H9 (cell line): ENCODE results near the gene LPAR3. TPM values are rescaled to one million over a fixed set of nuclear protein-coding genes. Genes with fewer than 3 reads are reported as not detected.

Experiments
- DNase-seq: peaks from one replicate; pipeline ENCODE4 v3.0.0-alpha.2; 2017
- H2AFZ ChIP-seq: one replicate; pipeline ENCODE4 v1.6.1; 2013; ENCODE audit warnings: mild to moderate bottlenecking, low read length, control low read depth, moderate library complexity
- H2AK5ac ChIP-seq: 2 replicates; pipeline ENCODE4 v1.6.1; 2013; ENCODE audit warnings: low read length, control low read depth, mixed read lengths; ENCODE audit not compliant: insufficient read length
- H2BK120ac ChIP-seq: one replicate; pipeline ENCODE4 v1.6.1; 2013; ENCODE audit warnings: low read depth, mild to moderate bottlenecking, low read length, control low read depth, inconsistent platforms; ENCODE audit not compliant: poor library complexity, severe bottlenecking
- H2BK12ac ChIP-seq: 2 replicates; pipeline ENCODE4 v1.6.1; 2013; ENCODE audit warnings: low read length, control low read depth, mixed read lengths, low read depth; ENCODE audit not compliant: insufficient read length
- H2BK15ac ChIP-seq: 2 replicates; pipeline ENCODE4 v1.6.1; 2013; ENCODE audit warnings: low read depth, low read length, control low read depth
- H2BK20ac ChIP-seq: one replicate; pipeline ENCODE4 v1.6.1; 2013; ENCODE audit warnings: low read depth, mild to moderate bottlenecking, low read length, control low read depth, inconsistent platforms; ENCODE audit not compliant: poor library complexity, severe bottlenecking
- H2BK5ac ChIP-seq: 2 replicates; pipeline ENCODE4 v1.6.1; 2013; ENCODE audit warnings: low read length, control low read depth, mixed read lengths; ENCODE audit not compliant: insufficient read length
- H3K14ac ChIP-seq: 2 replicates; pipeline ENCODE4 v1.6.1; 2013; ENCODE audit warnings: low read length, control low read depth; ENCODE audit not compliant: insufficient read depth
- H3K18ac ChIP-seq: 2 replicates; pipeline ENCODE4 v1.6.1; 2013; ENCODE audit warnings: low read depth, mild to moderate bottlenecking, mixed read lengths, low read length, control low read depth; ENCODE audit not compliant: insufficient read length
- H3K23ac ChIP-seq: 2 replicates; pipeline ENCODE4 v1.6.1; 2013; ENCODE audit warnings: low read length, control low read depth, mixed read lengths, low read depth; ENCODE audit not compliant: insufficient read length
- H3K23me2 ChIP-seq: 2 replicates; pipeline ENCODE4 v1.6.1; 2013; ENCODE audit warnings: low read depth, mild to moderate bottlenecking, mixed read lengths, low read length, control low read depth; ENCODE audit not compliant: insufficient read length, poor library complexity, severe bottlenecking
- H3K27ac ChIP-seq: 2 replicates; pipeline ENCODE4 v1.5.1; 2013; ENCODE audit warnings: low read length, control low read depth, mixed read lengths, low read depth; ENCODE audit not compliant: insufficient read length
- H3K27me3 ChIP-seq: 2 replicates; pipeline ENCODE4 v1.6.1; 2013; ENCODE audit warnings: low read length, control low read depth, inconsistent platforms; ENCODE audit not compliant: insufficient read depth
- H3K4ac ChIP-seq: 2 replicates; pipeline ENCODE4 v1.6.1; 2013; ENCODE audit warnings: low read depth, mild to moderate bottlenecking, control low read depth, inconsistent platforms, low read length, moderate library complexity
- H3K4me1 ChIP-seq: 2 replicates; pipeline ENCODE4 v1.6.1; 2013; ENCODE audit warnings: low read length, control low read depth, inconsistent platforms; ENCODE audit not compliant: insufficient read depth
- H3K4me2 ChIP-seq: 2 replicates; pipeline ENCODE4 v1.6.1; 2013; ENCODE audit warnings: low read length, control low read depth, mixed read lengths; ENCODE audit not compliant: insufficient read length, insufficient read depth
- H3K56ac ChIP-seq: 2 replicates; pipeline ENCODE4 v1.6.1; 2013; ENCODE audit warnings: low read depth, mild to moderate bottlenecking, mixed read lengths, low read length, control low read depth; ENCODE audit not compliant: insufficient read length
- H3K79me1 ChIP-seq: 2 replicates; pipeline ENCODE4 v1.6.1; 2013; ENCODE audit warnings: low read depth, mild to moderate bottlenecking, moderate library complexity, low read length, control low read depth, inconsistent platforms; ENCODE audit not compliant: insufficient read depth, poor library complexity, severe bottlenecking
- H3K79me2 ChIP-seq: 2 replicates; pipeline ENCODE4 v1.6.1; 2013; ENCODE audit warnings: low read length, control low read depth, inconsistent platforms; ENCODE audit not compliant: insufficient read depth
- H3K9ac ChIP-seq: 2 replicates; pipeline ENCODE4 v1.6.1; 2013; ENCODE audit warnings: low read length, control low read depth, mixed read lengths; ENCODE audit not compliant: insufficient read length; ENCODE audit errors: extremely low read depth
- H3K9me3 ChIP-seq: one replicate; pipeline ENCODE4 v1.6.1; 2013; ENCODE audit warnings: low read depth, low read length, inconsistent platforms; ENCODE audit not compliant: control insufficient read depth
- H3T11ph ChIP-seq: one replicate; pipeline ENCODE4 v1.6.1; 2013; ENCODE audit warnings: mild to moderate bottlenecking, low read length, control low read depth, inconsistent platforms
- H4K20me1 ChIP-seq: one replicate; pipeline ENCODE4 v1.6.1; 2013; ENCODE audit not compliant: control insufficient read depth, insufficient read length, insufficient read depth
- H4K5ac ChIP-seq: 2 replicates; pipeline ENCODE4 v1.6.1; 2013; ENCODE audit warnings: low read depth, mild to moderate bottlenecking, mixed read lengths, low read length, control low read depth; ENCODE audit not compliant: insufficient read length
- H4K8ac ChIP-seq: replicated peaks from 2 replicates; pipeline ENCODE4 v1.6.1; 2013; ENCODE audit warnings: low read length, control low read depth, mixed read lengths, low read depth; ENCODE audit not compliant: insufficient read length
- H4K91ac ChIP-seq: 2 replicates; pipeline ENCODE4 v1.6.1; 2013; ENCODE audit warnings: low read depth, mild to moderate bottlenecking, moderate library complexity, mixed read lengths, low read length, control low read depth; ENCODE audit not compliant: insufficient read length
- H3K27ac Mint-ChIP-seq, 3 experiments: 2 replicates in 2 of 3; 3 replicates in 1 of 3; pipeline ENCODE4 v1.8.0; 2020 to 2021; ENCODE audit warnings: mixed read lengths in 3 of 3, mild to moderate bottlenecking in 1 of 3, moderate library complexity in 1 of 3
- H3K27me3 Mint-ChIP-seq: 2 replicates; pipeline ENCODE4 v1.8.0; 2021; ENCODE audit warnings: low read depth, mild to moderate bottlenecking, moderate library complexity, mixed read lengths
- H3K36me3 Mint-ChIP-seq, 3 experiments: 2 replicates in 2 of 3; 3 replicates in 1 of 3; pipeline ENCODE4 v1.8.0; 2020 to 2021; ENCODE audit warnings: low read depth in 3 of 3, mixed read lengths in 3 of 3; ENCODE audit not compliant: insufficient read depth in 1 of 3
- H3K4me1 Mint-ChIP-seq, 2 experiments: 2 replicates each; pipeline ENCODE4 v1.8.0; 2020; ENCODE audit warnings: mixed read lengths in 2 of 2
- H3K4me3 Mint-ChIP-seq, 2 experiments: 2 replicates in 1 of 2; 3 replicates in 1 of 2; pipeline ENCODE4 v1.8.0; 2020 to 2021; ENCODE audit warnings: mild to moderate bottlenecking in 2 of 2, mixed read lengths in 2 of 2, moderate library complexity in 1 of 2
- H3K9me3 Mint-ChIP-seq, 2 experiments: 2 replicates in 1 of 2; 3 replicates in 1 of 2; pipeline ENCODE4 v1.8.0; 2020; ENCODE audit warnings: mild to moderate bottlenecking in 2 of 2, mixed read lengths in 2 of 2, moderate library complexity in 1 of 2
- CTCF ChIP-seq: fragments of 200-600 bp; sonication (generic); conservative IDR thresholded peaks from 3 replicates; pipeline ENCODE4 v1.8.0; 2021; ENCODE audit warnings: antibody characterized with exemption, mild to moderate bottlenecking
- WGBS: extraction: QIAGEN DNeasy Blood & Tissue Kit; methylation state at CpG from one replicate; pipeline ENCODE4 v1.1.7; 2013; ENCODE audit warnings: missing lambda C conversion rate, low lambda C conversion rate, mixed read lengths; ENCODE audit not compliant: insufficient read length; ENCODE audit errors: extremely low coverage; 5-methylcytosine and 5-hydroxymethylcytosine counted together
- total RNA-seq: library from RNA; stranded (reverse); gene quantifications from 2 replicates; pipeline ENCODE4 v1.2.1, GENCODE V29; 2021

The LPAR3 gene
- total RNA-seq, 1 experiment from 2014 or later = 3.0 TPM

- Histone ChIP-seq H2BK15ac (no peak overlapping the region), H3K18ac (no peak overlapping the region), H3K4me2 (no peak overlapping the region), H2AFZ (no peak overlapping the region), H4K8ac (no peak overlapping the region), H2BK20ac (no peak overlapping the region), H3K56ac (no peak overlapping the region), H2BK5ac (no peak overlapping the region), H3K9me3 (no peaks in the 10 kb centered on the region), H3K9ac (no peak overlapping the region), H3K4ac (no peak overlapping the region), H4K91ac (no peak overlapping the region), H4K5ac (no peak overlapping the region), H3K14ac (no peak overlapping the region), H3T11ph (no peak overlapping the region), H3K4me1 (no peaks in the 10 kb centered on the region), H4K20me1 (no peaks in the 10 kb centered on the region), H3K27ac (no peak overlapping the region), H3K27me3 (no peaks in the 10 kb centered on the region), H2BK120ac (no peak overlapping the region), H3K23ac (no peak overlapping the region), H2AK5ac (no peak overlapping the region), H3K79me2 (no peaks in the 10 kb centered on the region), H2BK12ac (no peak overlapping the region), H3K23me2 (no peaks in the 10 kb centered on the region), H3K79me1 (no peaks in the 10 kb centered on the region)
- no peaks in the 10 kb centered on the region for H3K27me3 Mint-ChIP-seq
- TF ChIP-seq CTCF = no peak
- no peaks in the 10 kb centered on the region; a peak in 2 of 7 replicates for H3K36me3 Mint-ChIP-seq
- no CpG with 5 or more reads among the region's 4 CpGs for WGBS
- no peak overlapping the region for H3K4me3 Mint-ChIP-seq
- H3K27ac Mint-ChIP-seq = peak overlapping the region in 1 of 3 experiments; percentile 41; a peak in 1 of 7 replicates
- DNase-seq = no peak
- no peaks in the 10 kb centered on the region for H3K9me3 Mint-ChIP-seq
- H3K4me1 Mint-ChIP-seq = peaks cover 0 to 3% of the 10 kb centered on the region in 2 experiments; a peak in 2 of 4 replicates
Measured at GRCh38 chr1:84833194-84833593, 59.8 kb downstream of the LPAR3 start.
